Upper lobe of left lung (tissue), 4 donors: ENCODE results near the gene SOX21.

Source experiments
- EP300 ChIP-seq, 4 donors: sonication (generic); formaldehyde crosslinking; IDR thresholded peaks; one replicate each; pipeline ENCODE4 v1.5.1; 2017; ENCODE audit warnings: antibody characterized with exemption in 4 of 4, control low read depth in 2 of 4
- POLR2A ChIP-seq, 4 donors: fragments of 450-650 bp; IDR thresholded peaks; one replicate each; pipeline ENCODE4 v1.5.1; 2016 to 2017; ENCODE audit warnings: antibody characterized with exemption in 4 of 4, mild to moderate bottlenecking in 2 of 4
- POLR2AphosphoS5 ChIP-seq, 2 donors: sonication (generic); formaldehyde crosslinking; IDR thresholded peaks; one replicate each; pipeline ENCODE4 v1.5.1; 2017; ENCODE audit warnings: antibody characterized with exemption in 2 of 2
- TF ChIP-seq, protein P1 (sequence below), 6 experiments: fragments of 450-650 bp in 4 of 6; fragments of 200-600 bp in 2 of 6; sonication (generic) in 2 of 6; IDR thresholded peaks; one replicate each; pipeline ENCODE4 v1.5.1; 2016 to 2019; ENCODE audit warnings: antibody characterized with exemption in 6 of 6

DNA sequence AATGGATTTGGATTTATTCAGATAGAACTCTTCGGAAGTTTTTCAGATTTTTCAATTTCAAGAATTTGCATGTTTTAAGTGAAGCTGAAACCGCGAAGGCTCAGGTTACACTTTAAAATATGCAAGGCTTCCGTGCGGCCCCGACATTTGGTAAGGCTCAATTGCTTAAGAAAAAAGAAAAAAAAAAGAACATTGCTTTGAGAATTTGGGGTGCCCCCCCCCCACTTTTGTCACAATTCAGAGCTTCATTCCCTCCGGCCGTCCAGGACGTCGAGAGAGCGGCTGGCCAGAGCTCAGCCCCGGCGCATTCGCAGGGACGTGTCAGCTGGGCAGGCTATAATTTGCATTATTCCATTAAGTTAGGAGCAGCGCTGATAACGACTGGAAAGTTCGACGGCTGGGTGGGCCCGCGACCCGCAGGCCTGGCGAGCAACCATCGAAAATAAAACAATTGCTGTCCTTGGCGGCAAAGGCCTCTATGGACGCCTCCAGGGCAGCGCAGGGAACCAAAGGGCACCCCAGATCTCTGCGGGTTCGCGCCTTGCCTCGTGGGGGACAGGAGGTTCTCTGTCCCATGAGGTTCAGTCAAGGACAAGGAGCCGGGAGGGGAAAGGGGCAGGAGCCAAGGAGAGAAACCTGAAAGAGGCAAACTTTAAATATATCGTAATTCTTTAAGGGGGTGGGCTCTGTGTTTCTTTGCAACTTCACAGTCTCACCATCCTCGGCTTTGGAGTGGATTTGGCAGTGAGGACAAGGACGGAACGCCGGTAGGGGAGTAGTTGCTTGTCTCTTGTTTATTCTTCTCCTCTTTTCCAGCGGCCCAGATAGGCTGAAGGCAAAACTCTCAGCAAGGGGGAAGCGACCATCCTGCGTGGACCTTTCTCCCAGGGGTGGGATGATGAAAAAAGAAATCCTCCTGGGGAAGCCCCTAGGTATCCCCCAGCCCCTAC lies 7.0 kb downstream of the SOX21 start:
- TF ChIP-seq POLR2A (IDR thresholded peaks at IDR 0.05) (no peak), POLR2AphosphoS5 (IDR thresholded peaks at IDR 0.05) (no peak), EP300 (IDR thresholded peaks at IDR 0.05) (no peak)
- TF ChIP-seq, protein P1, sequence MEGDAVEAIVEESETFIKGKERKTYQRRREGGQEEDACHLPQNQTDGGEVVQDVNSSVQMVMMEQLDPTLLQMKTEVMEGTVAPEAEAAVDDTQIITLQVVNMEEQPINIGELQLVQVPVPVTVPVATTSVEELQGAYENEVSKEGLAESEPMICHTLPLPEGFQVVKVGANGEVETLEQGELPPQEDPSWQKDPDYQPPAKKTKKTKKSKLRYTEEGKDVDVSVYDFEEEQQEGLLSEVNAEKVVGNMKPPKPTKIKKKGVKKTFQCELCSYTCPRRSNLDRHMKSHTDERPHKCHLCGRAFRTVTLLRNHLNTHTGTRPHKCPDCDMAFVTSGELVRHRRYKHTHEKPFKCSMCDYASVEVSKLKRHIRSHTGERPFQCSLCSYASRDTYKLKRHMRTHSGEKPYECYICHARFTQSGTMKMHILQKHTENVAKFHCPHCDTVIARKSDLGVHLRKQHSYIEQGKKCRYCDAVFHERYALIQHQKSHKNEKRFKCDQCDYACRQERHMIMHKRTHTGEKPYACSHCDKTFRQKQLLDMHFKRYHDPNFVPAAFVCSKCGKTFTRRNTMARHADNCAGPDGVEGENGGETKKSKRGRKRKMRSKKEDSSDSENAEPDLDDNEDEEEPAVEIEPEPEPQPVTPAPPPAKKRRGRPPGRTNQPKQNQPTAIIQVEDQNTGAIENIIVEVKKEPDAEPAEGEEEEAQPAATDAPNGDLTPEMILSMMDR (IDR thresholded peaks at IDR 0.05): no peak
